Neural progenitor cell (in vitro differentiated cells): ENCODE results near the gene ETV6.
"Not testable (repeated sequence)": the region's sequence is repeated elsewhere in the genome, so short reads cannot be mapped to it uniquely, and the experiment has no call there.

Experiments used
- EZH2 ChIP-seq: fragments of 200-600 bp; sonication (generic); IDR thresholded peaks from 2 replicates; pipeline ENCODE4 v1.6.1; 2017; ENCODE audit warnings: antibody characterized with exemption, mild to moderate bottlenecking, moderate library complexity
- TF ChIP-seq, protein P1 (sequence below): fragments of 200-600 bp; sonication (generic); IDR thresholded peaks from 2 replicates; pipeline ENCODE4 v1.5.1; 2017; ENCODE audit warnings: antibody characterized with exemption, mild to moderate bottlenecking

DNA sequence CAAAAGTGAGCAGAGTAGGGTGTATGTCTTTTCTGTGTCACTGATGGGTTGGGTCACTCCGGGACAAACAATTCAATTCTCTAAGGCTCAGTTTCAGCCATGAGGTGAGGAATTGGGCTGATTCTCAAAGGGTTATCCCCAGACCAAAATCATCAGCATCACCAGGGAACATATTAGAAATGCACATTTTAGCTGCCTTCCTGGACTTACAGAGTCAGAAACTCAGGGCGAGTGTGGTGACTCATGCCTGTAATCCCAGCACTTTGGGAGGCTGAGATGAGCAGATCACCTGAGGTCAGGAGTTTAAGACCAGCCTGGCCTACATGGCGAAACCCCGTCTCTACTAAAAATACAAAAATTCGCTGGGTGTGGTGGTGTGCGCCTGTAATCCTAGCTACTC is 21.8 kb upstream of the ETV6 start:
- TF ChIP-seq, protein P1, sequence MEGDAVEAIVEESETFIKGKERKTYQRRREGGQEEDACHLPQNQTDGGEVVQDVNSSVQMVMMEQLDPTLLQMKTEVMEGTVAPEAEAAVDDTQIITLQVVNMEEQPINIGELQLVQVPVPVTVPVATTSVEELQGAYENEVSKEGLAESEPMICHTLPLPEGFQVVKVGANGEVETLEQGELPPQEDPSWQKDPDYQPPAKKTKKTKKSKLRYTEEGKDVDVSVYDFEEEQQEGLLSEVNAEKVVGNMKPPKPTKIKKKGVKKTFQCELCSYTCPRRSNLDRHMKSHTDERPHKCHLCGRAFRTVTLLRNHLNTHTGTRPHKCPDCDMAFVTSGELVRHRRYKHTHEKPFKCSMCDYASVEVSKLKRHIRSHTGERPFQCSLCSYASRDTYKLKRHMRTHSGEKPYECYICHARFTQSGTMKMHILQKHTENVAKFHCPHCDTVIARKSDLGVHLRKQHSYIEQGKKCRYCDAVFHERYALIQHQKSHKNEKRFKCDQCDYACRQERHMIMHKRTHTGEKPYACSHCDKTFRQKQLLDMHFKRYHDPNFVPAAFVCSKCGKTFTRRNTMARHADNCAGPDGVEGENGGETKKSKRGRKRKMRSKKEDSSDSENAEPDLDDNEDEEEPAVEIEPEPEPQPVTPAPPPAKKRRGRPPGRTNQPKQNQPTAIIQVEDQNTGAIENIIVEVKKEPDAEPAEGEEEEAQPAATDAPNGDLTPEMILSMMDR, result not testable (repeated sequence)
- not testable (repeated sequence) for TF ChIP-seq EZH2
